DMS79 treated with DMSO at 0.1 percent for 48 hours (cell line): ENCODE measurements around the gene APCDD1L.
"Not testable (repeated sequence)": the region's sequence is repeated elsewhere in the genome, so short reads cannot be mapped to it uniquely, and the experiment has no call there.

Experiments
- DNase-seq: peaks from one replicate; lab custom pipeline; 2025; lab: John Stamatoyannopoulos, UW

The APCDD1L gene

GRCh38 chr20:58438970-58439808 lies 76.0 kb downstream of the APCDD1L start:
- DNase-seq: no peak

- no peak for DNase-seq
Measured at GRCh38 chr20:58436868-58437645, 78.1 kb downstream of the APCDD1L start.

DNA sequence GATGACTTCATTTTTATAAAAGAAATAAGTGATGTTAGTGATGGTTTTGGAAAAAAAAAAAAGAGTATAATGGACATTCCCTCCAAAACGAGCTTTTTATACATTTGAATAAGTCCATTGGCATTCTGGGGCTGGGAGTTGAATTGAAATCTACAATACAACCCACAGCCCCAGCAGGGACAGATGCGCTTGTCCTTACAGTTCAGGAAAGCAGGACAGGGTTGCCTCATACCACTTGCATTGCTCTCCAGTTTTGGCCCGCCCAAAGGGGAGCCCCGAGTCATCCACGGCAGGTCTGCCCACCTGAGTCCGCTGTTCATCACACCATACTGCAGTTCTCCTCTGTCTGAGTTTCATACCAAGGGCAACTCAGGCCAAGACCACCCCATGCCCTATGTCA lies 80.0 kb downstream of the APCDD1L start:
- no peak for DNase-seq

DNA sequence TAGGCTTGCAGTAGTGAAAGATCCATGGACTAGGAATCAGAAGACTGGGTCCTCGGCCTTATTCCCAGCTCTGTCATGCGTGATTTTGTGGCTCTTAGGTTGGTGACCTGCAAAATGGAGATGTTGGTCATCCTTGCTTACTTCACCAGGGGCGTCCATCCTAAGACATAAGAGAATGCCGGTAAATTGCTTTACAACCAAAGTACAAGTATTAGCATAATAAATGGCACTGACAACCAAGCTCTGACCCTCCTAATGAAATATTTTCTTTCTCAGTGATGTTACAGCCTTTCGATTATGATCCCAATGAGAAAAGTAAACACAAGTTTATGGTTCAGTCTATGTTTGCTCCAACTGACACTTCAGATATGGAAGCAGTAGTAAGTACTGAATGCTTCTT lies 80.9 kb downstream of the APCDD1L start:
- DNase-seq: no peak

GRCh38 chr20:58433759-58434158 lies 81.4 kb downstream of the APCDD1L start:
- DNase-seq: no peak

GRCh38 chr20:58433029-58433647 lies 82.1 kb downstream of the APCDD1L start:
- no peak for DNase-seq

DNA sequence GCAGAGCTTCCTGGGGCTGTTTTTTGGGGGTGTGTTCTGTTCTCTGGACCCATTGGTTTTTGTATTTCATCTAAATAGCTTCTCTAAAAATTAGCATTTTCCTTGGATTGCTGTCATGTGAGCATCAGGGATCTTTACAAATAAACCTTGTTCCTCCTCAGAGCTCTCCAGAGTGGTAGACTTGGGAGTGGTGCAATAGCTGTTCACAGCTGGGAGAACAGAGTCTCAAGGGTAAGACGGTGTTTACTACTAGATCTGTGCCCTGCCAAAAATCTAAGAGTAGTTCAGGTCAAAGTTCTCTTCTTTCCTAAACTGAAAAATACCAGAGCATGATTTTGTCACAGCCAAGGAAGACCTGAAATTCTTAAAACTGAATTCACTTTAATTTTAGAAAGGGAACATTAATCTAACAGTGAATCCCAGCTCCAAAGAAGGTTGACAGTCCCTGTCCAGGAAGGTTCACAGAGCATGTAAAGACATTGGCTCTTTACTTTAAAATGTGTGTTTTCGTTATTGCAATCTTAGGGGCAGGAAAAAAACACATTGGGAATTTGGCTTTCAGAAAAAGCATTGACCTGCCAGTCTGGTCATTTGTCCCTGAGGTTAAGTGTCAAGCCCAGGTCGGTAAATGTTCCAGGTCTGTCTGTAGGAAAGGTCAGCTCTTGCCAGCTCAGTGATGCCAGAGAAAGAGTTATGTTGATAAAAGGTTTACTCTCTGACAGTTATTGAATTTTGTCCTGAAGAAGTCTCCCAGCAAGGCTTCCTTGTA lies 82.8 kb downstream of the APCDD1L start:
- no peak for DNase-seq

DNA sequence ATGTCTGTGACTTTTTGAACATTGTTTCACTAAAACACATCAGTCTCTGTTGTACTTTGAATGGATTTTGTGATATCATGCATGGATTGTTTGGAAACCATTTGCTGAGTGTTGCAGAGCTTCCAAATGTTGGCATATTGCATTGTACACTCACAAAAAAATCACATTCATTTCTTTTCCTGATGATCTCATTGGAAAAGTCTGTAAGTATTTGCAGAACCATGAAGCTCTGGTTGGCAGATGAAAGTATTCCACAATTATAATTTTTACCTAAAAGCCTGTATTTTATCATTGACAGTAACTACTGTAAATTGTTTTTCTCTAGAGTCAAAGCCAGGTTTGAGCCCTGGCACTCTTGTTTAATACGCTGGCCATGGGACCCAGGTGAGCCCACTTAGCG lies 84.1 kb downstream of the APCDD1L start:
- no peak for DNase-seq

DNA sequence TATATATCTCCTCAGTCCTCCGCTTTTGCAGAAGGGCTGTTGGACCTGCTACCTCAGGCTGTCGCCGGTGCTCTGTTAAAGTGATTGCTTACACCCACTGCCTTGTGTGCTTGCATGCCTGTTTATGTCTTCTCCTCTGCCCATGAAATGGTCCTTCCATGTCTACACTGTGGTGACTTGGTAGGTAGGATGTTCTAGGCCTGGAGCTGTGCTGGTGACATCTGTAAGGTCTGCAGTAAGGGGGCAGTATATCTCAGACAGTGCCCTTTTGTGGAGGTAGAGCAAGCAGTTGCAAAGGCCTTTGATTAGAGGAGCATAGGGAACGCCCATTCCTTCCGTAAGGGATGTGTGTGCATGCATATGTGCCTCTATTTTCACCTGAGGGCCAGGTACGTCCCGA lies 85.9 kb downstream of the APCDD1L start:
- DNase-seq: no peak

GRCh38 chr20:58428364-58428763 lies 86.8 kb downstream of the APCDD1L start:
- DNase-seq: no peak

GRCh38 chr20:58427571-58427970 lies 87.6 kb downstream of the APCDD1L start:
- DNase-seq: not testable (repeated sequence)

DNA sequence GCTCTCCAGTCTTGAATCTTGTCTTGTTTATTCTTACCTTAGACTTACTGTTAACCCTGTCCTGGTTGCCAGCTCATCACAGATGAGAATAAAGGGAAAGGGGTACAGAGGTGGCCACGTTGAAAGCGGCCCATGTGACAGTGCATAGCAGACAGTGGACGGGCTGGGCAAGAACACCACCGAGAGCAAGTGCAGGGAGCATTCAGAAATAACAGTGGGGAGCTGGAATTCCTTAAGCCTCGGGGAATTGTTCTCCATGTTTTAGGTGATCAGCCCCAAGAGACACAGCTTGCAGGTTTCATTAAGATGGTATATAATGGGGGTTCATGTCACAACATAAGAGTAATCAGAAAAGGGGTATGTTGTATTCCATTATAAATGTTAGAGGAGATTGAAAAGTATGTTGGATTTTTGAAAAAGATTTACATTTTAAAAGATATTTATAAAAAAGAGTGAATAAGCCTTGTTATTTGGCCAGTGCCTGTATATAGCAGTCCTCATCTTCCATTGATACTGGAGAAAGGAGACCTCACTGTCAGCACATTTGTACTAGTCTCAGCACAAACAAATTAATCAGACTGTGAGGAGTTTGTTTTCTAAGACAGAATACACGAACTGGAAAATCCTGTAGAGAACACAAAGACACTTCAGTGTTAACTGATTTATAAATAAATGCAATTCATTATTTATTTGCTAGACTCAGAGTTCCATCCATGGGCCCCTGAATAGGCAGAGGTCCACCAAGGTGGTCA lies 90.8 kb downstream of the APCDD1L start:
- DNase-seq: peak; percentile 17

- DNase-seq: no peak
Measured at GRCh38 chr20:58421497-58421850, 93.7 kb downstream of the APCDD1L start.

DNA sequence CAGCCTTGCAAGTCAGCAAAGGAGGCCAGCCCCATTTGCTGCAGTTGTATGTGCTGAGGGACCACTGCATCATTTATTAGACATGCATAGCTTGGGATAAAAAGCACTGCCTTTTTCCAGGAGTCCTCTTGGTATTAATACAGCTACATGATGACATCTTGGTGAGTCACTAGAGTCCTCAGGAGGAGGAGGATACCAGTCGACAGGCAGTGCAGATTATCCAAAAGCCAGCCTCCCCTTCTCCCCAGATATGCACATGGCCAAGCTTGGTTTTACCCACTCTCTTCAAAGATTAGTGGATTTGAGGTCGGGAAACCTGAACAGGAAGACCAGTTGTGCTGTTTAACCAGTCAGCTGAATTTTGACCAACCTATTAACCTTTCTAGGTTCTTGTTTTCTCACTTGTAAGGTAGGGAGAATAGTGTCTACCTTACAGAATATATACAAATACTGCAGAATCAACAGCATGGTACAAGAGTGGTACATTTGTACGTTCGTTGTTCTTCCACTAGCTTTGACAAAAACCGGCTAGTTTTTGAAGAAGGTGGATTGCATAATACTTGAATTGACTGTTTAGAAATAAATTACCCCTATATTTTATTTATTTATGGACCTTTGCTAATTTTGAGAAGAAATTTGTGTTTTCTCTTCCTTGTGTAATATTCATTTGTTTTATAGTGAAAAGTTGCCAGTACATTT lies 94.3 kb downstream of the APCDD1L start:
- DNase-seq: no peak

GRCh38 chr20:58418949-58419748 lies 96.0 kb downstream of the APCDD1L start:
- DNase-seq: no peak

DNA sequence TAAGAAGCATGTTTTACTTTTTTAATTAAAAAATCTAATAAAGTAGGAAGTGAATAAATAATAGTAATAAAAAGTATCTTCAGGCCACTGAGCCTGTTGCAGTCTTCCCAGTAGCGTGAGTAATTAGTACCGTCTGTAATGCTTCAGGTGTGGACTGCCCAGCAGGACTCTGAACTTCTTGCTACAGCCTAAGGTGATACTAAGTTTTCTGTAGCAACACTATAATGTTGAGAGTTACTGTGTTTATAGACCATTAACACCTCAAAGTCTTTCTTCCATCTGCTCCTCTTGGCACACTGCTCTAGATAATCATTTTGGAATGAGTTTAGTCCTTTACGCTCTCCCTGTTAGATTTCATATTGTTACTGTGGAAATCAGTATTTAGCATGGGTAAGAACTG lies 97.8 kb downstream of the APCDD1L start:
- DNase-seq: no peak

DNA sequence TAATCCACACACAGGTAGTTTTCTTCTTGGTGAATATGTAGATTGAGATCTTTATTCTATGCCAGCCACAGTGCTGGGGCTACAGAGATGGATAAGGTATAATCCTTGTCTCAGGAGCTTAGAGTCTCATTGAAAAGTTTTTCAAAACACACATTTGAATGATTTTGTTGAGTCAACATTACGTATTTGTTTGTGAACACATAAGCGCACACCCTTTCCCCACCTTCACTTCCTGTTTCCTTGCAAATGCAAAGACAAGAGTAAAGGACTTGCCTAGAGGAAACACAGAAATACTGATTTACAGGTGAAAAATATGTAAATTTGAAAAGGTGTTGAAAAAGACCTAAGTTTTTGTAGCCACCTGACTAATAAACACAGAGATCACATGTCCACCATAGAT lies 98.4 kb downstream of the APCDD1L start:
- no peak for DNase-seq

- DNase-seq: no peak
Measured at GRCh38 chr20:58416057-58416456, 99.1 kb downstream of the APCDD1L start.

GRCh38 chr20:58414786-58415185 lies 100.4 kb downstream of the APCDD1L start:
- DNase-seq: not testable (repeated sequence)

DNA sequence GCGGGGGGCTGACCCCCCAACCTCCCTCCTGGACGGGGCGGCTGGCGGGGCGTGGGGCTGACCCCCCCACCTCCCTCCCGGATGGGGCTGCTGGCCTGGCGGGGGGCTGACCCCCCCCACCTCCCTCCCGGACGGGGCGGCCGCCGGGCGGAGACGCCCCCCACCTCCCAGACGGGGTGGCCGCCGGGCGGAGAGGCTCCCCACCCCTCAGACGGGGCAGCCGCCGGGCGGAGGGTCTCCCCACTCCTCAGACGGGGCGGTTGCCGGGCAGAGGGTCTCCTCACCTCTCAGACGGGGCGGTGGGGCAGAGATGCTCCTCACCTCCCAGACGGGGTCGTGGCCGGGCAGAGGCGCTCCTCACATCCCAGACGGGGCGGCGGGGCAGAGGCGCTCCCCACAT lies 101.0 kb downstream of the APCDD1L start:
- DNase-seq: not testable (repeated sequence)
